Measurements from ENCODE around the gene CACNA1E.

GRCh38 chr1:181783208-181783607 is 299.9 kb downstream of the CACNA1E start:
- TF ChIP-seq NR2F2 (IDR thresholded peaks at IDR 0.05; ENCODE audit: borderline replicate concordance, low read depth) (no peak), ARID3A (IDR thresholded peaks at IDR 0.05; ENCODE audit: low read depth, low read length) (no peak), ZNF878 (CRISPR knock-in tag; IDR thresholded peaks at IDR 0.05) (no peak)

Data from HepG2 (cell line).